CD4-positive, alpha-beta T cell treated with Interleukin-10 for 1 hour (primary cell): ENCODE measurements around the gene CDKN2AIPNL.

Source experiments
- DNase-seq: peaks from one replicate; pipeline ENCODE4 v3.0.0-alpha.2; 2020

The CDKN2AIPNL gene

DNA sequence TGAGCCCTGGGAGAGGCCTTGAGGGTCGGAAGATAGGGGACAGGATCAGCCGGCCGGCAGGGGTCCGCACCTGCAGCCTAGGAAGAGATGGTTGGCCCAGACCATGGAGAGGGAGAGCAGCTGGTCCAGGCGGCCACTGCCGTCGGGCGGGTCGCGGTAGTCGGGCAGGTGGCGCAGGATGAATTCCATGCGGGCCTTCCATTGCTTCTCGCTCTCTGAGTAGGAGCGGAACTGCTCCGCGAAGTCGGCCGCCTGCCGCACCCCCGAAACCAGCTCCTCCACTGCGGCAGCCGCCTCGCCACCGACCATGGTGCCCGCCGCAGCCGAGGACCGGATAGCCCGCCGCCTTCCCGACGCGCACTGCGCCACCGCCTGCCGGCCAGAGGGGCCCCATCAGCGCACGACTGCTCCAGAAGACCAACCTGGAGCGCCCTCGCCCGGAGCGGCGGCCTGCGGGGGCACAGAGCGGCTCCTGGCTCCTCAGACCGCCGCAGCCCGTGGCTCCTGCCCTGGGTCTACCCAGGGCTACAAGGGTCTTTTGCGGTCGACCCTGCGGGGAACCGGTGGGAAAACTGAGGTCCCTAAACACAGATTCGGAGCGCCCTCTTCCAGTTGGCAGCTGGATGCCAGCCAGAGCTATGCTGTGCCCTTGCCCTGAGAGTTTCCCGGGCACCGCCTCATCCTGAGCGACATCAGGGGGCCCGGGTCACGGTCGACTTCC is at the start of gene CDKN2AIPNL:
CDKN2AIPNL (minus strand) TSS at position 336 of the 721 bp plus-strand sequence; CDS start at position 309, 27 bp downstream.
- DNase-seq, result peak; percentile 90

GRCh38 chr5:134460551-134460950 is 48.9 kb upstream of the CDKN2AIPNL start:
- no peak for DNase-seq

DNA sequence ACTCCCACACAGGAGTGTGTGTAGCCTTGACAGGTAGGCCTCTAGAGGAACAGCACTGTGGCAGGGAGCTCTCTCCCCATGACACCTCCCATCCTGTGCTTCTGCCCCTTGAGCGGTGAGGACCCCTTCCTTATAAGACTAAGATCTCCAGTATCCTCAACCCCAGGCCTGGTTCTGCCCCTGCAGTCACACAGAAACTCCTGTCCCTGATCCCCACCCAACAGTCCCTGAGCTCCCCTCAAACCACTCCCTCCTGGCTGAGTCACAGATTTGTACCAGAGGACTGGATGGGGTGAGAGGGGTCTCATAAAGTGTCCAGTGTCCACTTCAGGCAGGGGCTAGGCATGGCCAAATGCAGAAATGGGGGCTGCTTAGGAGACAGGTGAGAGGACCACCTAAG is 47.8 kb upstream of the CDKN2AIPNL start:
- DNase-seq, result no peak

DNA sequence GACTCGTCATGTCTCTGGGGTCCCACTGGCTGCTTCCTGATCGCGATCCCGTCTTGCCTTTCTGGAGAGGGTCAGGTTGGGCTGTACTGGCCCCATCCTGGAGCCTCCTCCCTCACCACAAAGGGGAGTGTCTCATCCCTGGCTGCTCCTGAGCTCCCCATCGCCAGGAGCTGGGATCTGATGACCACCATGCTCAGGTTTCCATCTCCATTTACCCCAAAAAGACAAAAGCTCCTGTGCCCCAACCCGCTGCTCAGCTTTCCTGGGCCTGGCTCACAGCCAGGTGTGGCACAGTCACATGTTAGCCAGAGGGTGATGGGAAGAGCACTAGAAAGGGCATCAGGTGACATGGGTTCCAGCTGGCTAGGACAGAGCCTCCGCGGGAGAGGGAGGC is 47.3 kb upstream of the CDKN2AIPNL start:
- no peak for DNase-seq

DNA sequence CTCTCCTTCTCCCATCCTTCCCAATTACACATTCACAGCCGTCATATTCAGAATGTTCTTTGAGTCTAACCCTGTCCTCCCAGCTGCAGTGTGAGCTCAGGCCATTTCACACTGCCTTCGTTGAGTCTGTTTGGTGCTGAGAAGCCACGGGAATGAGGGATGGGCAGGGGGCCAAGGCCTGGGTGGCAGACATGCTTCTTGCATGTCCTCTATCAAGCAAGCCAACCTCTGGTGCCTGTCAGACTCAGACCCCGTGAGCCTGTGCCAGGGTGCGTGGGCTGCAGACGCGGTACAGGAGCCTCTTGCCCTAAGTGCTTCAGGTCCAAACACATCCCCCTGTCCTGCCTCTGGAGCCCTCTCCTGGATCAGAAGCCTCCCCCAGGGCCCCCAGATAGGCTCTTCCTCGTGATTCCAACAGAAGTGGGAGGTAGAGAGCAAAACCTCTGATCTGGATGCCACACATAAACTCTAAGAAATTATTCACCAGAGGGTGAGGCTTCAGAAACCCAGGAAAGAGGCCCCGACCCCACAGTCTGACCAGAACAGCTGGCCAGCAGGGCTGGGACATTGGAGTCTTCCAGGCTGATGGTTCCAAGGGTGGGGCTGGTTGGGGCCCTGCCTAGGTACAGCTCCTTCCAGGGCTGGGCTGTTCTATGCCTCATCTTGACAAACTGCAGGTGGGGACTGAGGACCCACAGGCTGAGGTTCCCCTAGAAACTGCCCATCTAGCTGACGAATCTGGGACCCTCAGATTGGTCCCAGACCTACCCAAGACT is 46.7 kb upstream of the CDKN2AIPNL start:
- no peak for DNase-seq

- no peak for DNase-seq
Observed at GRCh38 chr5:134457801-134458200, 46.1 kb upstream of the CDKN2AIPNL start.

- no peak for DNase-seq
Observed at GRCh38 chr5:134456825-134457224, 45.1 kb upstream of the CDKN2AIPNL start.

DNA sequence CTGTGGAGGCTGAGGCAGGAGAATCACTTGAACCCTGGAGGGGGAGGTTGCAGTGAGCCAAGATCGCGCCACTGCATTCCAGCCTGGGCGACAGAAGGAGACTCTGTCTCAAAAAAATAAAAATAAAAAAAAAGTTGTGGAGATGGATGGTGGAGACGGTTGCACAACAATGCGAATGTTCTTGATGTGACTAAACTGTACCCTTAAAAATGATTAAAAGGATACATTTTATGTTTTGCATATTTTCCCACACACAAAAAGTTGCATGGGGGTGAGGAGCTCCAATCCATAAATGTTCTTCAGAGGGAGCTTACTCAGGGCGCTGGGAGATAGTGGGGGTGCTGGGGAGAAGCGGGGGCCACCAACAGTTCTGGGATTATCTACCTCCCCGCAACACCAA is 43.8 kb upstream of the CDKN2AIPNL start:
- no peak for DNase-seq

DNA sequence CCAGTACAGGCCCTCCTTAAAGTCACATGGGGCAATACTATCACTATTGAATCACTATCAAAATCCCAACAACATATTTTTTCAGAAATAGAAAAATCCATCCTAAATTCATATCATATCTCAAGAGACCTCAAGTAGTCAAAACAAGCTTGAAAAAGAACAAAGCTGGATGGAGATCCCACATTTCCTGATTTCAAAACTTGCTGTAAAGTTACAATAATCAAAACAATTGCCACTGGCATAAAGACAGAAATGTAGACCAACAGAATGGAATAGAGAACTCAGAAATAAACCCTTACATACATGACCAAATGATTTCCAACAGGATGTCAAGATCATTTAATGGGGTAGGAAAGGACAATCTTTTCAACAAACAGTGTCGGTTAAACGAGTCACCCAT is 41.3 kb upstream of the CDKN2AIPNL start:
- DNase-seq, result no peak

GRCh38 chr5:134451936-134452505 is 40.3 kb upstream of the CDKN2AIPNL start:
- no peak for DNase-seq

DNA sequence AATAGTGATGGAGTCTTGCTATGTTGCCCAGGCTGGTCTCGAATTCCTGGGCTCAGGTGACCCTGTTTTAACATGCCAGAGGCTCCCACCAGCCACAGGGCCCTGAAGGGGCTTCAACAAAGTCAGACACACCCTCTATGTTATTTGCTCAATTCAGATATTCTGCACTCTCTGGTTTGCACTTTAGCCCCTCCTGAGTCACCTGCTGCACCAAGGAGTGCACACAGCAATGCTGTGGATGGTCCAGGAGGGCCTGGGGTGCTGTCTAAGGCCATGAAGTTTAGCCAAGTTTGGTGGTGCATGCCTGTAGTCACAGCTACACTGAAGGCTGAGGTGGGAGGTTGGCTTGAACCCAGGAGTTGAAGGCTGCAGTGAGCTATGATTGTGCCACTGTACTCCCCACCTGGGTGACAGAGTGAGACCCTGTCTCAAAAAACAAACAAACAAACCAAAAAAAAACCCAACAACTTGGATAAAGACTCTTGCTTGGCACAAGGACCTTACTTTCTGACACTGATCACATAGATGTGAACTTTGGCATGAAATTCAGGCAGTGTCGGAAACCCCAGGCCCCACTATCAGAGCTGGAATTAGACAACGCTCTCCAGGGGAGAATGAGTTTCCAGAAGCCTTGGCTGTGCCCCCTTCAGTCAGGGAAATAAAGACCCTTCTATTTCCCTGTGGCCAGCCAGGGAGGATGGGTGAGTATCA is 39.7 kb upstream of the CDKN2AIPNL start:
- no peak for DNase-seq

DNA sequence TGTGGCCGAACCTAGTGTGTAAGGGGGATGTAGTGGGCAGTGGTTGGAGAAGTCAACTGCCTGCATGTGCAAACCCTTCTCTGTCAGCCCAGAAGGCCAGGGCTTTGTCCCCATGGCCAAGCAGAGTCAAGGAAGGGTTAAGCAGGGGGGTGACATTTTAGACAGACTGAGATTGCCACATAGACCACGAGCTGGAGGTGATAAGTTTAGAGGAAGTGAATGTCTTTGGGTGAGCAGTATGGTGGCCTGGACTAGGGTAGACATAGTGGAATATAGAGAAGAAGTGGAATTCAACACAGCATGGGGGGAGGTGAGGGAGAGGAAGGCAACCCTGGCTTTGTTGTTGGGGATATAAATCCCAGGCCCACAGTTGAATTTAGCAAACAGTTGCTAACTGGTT is 38.7 kb upstream of the CDKN2AIPNL start:
- DNase-seq, result no peak

GRCh38 chr5:134449167-134449566 is 37.5 kb upstream of the CDKN2AIPNL start:
- DNase-seq, result no peak

DNA sequence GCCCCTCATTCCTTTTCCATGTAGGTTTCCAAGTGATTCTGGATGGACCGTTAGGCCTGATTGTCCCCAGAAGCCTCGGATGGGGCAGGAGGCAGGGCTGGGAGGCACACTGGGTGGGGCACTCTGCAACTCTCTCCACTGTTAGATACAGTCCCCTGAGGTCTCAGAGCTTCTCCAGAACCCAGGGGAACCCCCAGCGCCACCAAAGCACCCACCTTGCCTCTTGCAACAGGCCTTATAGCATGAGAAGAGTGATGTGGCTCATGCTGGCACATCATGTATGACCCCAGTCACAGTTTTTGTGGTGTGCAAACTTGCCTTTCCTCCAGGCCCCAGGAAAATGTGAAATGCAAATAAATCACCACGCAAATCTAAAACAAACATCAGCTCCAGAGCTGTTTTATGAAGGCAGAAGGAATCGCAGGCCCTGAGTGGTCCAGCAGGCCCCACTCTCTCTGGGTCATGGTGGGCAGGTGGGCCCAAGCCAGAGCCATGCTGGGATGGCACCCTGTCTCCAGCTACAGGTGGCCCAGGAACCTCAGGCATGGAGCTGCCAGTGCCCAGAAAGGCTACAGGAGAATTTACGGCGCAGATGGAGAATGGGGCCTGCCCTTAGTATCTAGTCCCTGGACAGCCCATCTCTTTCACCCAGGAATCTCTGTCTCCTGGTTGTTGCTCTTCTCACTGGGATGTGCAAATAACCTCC is 36.3 kb upstream of the CDKN2AIPNL start:
- no peak for DNase-seq

DNA sequence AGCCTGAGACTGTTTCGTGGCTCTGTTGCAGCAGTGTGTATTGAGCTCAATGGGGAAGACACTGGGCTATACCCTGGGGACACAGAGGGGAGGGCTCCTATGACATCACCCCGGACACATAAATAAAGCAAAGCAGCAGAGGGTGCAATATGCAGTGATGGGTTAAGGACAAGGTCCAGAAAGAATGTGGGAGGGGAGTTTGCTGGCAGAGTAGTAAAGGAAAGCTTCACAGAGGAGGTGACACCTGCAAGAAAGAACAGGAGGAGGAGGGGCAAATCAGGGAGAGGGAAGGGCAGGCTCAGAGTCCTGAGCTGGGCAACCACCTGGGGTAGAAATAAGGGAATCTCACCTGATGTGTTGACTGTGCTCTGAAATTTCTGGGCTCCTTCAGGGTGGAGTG is 35.3 kb upstream of the CDKN2AIPNL start:
- DNase-seq, result no peak

DNA sequence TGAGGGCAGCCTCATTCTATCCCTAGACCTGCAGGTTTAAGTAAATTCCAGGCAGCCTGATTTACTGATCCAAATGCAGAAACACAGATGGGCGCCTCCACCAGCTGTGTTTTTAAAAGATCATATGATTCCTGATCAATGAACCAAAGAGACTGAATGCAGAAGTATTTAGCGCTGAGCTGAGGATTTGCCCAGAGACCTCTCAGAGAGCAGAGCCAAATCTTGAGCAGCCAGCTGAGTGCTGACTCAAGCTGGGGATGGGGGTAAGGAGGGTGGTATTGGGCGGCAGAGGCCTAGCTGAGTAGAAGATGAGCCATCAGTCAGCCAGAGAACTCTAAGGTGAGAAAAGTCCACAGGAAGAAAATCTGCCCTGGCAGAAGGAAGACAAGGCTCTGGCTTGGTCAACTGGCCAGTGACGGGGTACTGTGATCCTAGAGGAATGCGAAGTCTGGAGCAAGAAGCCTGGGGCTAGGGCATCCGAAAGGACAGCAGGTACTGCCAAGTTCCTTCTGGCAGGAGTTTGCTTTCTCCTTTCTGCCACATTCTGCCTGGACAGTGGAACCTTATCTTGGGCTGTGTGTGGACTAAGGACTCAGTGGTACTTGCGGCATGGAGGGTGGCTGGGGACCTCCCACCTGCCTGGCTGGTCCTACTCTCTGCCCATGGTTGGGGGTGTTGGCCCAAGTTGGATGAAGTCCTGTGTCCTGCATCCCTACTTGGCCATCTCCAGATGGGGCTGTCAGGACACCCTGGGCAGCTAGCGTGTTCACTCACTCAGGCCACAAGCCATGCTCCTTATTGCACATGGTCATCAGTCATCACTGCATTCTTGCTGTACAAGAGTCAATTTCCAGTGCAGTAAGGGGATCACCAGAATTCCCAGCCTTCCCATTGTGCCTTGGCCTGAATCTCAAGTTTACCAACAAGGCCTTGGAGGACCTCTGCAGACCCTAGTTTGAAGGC is 34.5 kb upstream of the CDKN2AIPNL start:
- DNase-seq, result no peak

DNA sequence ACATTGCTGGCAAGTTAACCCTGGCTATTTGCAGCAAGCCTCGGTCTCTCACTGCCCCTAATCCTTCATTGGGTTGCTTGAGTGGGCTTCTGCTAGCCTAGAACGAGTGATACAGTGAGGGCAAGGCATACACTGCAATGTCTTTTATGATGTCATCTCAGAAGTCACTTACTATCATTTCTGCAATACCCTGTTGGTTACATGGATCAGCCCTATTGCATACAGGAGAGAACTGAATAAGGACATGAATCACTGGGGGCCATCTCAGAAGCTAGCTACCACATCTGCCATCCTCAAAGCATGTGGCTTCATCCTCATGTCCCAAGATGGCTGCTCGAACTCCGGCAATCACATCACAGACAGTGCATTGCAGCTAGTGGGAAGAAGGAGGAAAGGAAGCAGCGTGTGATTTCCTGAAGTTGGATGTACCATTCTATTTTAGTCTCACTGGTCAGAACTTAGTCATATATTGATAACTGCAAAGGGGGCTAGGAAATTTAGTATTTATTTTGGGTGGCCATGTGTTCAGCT is 33.3 kb upstream of the CDKN2AIPNL start:
- DNase-seq, result no peak

DNA sequence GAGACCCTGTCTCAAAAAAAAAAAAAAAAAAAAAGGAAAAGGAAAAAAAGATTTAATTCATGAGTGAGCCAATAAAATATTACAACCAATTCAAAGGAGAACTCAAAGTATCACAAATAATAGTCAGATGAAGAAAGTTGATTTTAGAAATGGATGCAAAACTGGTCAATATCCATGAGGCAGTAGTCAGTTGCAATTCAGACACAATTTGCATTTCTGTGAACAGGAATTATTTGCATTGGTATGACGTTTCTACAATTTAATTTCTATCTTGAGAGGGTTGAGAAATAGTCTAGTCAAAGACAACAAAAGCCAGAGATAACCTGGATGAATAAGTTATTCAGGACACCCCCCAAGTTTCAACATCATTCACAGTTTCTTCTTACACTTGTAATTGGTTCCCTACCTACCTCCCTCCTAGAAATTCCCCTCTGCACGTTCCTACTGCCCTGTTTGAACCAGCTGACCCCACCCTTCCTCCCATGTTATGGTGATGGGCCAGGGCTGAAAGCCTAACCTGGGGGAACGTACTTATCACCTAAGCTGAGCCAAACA is 28.6 kb upstream of the CDKN2AIPNL start:
- DNase-seq, result no peak

DNA sequence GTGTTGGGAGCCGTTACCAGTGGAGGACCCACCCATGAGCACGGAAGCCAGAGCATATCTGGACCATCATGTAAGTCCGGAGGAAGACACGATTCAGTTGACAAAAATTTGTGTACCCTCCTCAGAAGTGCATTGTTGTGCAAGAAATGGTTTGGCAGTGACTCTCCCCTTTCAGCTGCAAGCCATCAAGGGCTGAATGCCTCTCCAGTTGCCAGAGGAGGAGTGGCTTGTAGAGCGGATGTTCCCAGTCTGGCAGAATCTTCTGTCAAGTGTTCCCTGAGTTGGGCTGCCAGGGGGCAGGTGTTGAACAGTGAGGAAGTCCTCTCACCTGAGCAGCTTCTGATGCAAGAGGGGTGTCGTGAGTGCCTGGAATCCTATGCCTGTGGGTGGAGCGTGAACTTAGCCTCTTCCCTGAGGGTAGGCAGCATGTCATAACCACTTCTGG is 27.6 kb upstream of the CDKN2AIPNL start:
- no peak for DNase-seq

DNA sequence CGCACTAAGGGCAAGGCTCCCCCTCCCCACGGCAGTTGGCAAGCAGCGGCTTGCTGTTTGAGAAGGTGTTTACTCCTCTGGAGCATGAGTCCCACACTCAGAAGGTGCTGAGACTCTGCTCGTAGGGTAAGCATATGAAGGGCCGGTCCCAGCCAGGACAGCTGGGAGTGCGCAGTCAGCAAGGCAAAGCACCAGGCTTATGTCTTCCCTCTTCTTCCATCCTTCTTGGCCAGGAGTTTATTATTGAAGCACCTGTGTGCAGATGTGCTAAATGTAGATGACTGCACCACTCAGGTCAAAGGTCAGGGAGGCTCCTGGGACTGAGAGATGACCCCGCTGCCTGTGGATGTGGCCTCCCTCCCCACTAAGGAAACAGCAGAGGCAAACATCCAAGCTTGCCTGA is 27.0 kb upstream of the CDKN2AIPNL start:
- no peak for DNase-seq
